ENCODE data around the gene PLA2G4C. TPM values are rescaled to one million over a fixed set of nuclear protein-coding genes. Genes with fewer than 3 reads are reported as not detected.
A peak's percentile ranks its signal among the peaks of the same experiment; 100 is the strongest.
"Not testable (repeated sequence)": the region's sequence is repeated elsewhere in the genome, so short reads cannot be mapped to it uniquely, and the experiment has no call there.

PLA2G4C gene
- total RNA-seq, 1 donor from 2014 or later = 109 TPM

- no peak for DNase-seq (ENCODE audit: low read depth)
These were observed 2.7 kb upstream of the PLA2G4C start for GRCh38 chr19:48113190-48113917.

GRCh38 chr19:48111280-48111679 is 663 bp upstream of the PLA2G4C start:
- no peak for DNase-seq (ENCODE audit: low read depth)

GRCh38 chr19:48108997-48109782 is 1.4 kb downstream of the PLA2G4C start:
- no peak for DNase-seq (ENCODE audit: low read depth)

DNA sequence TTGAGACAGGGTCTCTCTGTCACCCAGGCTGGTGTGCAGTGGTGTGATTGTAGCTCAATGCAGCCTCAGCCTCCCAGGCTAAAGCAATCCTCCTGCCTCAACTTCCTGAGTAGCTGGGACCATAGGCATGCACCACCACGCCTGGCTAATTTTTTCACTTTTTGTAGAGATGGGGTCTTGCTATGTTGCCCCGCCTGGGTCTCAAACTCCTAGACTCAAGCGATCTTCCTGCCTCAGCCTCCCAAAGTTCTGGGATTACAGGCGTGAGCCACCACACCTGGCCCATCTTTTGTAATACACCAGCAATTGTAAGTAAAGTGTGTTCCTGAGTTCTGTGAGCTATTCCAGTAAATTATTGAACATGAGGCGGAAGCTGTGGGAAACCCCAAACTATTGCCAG is 6.7 kb downstream of the PLA2G4C start:
- DNase-seq (ENCODE audit: low read depth) = no peak

GRCh38 chr19:48102870-48103751 is 7.5 kb downstream of the PLA2G4C start:
- DNase-seq (ENCODE audit: low read depth) = no peak

GRCh38 chr19:48095612-48096175 is 14.9 kb downstream of the PLA2G4C start:
- no peak for DNase-seq (ENCODE audit: low read depth)

GRCh38 chr19:48094855-48095203 is 15.8 kb downstream of the PLA2G4C start:
- no peak for DNase-seq (ENCODE audit: low read depth)

DNA sequence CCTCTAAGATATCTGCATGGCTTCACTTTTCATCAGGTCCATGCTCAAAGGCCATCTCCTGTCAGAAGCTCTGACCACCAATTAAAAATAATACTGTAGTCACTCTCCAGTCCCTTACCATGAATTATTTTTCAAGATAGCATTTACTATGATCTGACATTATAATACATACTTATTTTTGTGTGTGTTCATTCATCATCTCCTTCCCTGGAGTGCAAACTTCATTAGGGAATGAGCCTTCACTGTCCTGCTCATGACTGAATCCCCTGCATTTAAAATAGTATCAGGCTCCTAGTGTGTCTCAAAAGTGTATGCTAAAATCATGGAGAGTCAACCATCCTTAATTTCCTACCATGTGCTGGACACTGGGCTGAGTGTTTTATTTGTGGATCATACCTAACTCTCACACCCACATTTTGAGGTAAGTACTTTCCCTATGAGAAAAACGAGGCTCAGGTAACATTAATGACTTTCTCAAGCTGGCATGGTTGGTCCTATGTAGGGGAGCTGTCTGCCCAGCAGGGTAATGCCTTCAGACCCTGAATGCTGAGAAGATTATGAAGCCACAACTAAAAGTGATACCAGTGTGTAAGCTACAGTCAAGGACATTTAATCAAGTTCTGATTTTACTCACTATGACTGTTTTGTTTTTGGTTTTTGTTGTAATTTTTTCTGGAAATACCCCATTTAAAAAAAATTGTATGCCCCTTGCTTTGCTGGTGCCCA is 16.3 kb downstream of the PLA2G4C start:
- DNase-seq (ENCODE audit: low read depth) = no peak

DNA sequence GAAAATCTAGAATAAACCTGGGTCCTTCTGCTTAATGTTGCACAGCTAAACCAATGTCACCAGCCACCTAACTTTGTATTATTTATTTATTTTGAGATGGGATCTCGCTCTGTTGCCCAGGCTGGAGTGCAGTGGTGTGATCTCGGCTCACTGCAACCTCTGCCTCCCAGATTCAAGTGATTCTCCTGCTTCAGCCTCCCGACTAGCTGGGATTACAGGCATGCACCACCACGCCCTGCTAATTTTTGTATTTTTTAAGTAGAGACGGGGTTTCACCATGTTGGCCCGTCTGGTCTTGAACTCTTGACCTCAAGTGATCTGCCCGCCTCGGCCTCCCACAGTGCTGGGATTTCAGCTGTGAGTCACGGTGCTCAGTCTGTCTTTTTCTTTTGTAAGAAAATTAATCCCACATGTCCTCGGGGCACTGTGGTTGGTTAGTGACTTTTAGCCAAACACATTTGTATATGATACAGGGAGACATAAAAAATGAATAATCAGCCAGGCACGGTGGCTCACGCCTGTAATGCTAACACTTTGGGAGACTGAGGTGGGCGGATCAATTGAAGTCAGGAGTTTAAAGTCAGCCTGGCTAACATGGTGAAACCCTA is 19.4 kb downstream of the PLA2G4C start:
- DNase-seq (ENCODE audit: low read depth) = peak; percentile 55

- no peak for DNase-seq (ENCODE audit: low read depth)
These were observed 20.3 kb downstream of the PLA2G4C start for GRCh38 chr19:48090281-48090802.

DNA sequence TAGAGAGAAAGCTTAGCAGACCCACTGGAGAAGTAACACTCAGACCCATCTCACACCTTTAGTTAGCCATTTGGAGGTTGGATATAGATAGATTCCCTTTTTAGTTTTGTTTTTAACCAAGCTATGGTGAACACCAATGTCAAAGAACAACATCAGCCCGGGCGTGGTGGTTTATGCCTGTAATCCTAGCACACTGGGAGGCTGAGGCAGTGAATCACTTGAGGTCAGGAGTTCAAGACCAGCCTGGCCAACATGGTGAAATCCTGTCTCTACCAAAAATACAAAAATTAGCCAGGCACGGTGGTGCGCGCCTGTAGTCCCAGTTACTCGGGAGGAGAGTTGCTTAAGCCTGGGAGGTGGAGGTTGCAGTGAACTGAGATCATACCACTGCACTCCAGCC is 21.6 kb downstream of the PLA2G4C start:
- not testable (repeated sequence) for DNase-seq (ENCODE audit: low read depth)

DNA sequence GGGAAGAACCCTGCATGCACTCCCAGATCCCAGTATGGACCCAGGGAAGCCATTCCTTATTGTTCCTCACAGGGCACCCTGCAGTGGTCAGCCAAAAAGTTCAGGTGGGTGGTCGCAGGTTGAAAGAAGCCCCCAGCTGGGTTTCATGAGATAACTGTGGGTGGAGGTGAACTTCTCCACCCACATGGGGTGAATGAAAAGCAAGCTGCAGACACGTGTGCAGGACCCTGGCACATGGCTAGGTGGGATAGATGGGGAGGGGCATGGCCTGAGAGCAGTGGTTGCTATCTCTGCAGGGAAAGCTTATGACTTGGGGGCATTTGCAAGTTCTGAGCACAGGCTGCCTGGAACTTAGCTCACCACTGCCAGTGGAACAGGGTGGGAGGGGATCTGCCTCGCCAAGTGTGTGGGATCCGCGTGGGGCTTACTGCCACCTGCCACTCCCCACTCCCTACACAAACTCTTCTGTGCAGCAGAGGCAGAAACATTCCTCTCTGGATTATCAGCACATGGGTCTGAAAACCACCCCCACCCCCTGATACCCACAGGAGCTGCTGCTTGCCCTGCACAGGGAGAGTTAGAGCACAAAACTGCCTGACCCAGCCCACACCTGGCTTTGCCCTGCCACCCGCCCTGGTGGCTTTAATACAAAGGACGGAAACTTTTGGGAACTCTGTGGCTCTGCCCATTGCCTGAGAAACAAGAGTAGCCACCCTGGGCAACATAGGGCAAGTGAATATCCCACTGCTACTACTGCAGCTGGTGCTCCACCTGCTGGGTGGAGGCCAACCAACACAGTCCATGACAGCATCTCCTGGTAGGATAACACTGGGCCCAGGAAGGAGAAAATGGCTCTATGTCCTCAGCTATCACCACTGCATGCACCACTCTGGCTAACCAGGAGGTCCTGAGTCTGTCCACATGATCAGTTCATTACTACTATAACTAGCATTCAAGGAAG is 24.4 kb downstream of the PLA2G4C start:
- DNase-seq (ENCODE audit: low read depth) = no peak

GRCh38 chr19:48085076-48085475 is 25.5 kb downstream of the PLA2G4C start:
- no peak for DNase-seq (ENCODE audit: low read depth)

GRCh38 chr19:48081106-48081505 is 29.5 kb downstream of the PLA2G4C start:
- no peak for DNase-seq (ENCODE audit: low read depth)

DNA sequence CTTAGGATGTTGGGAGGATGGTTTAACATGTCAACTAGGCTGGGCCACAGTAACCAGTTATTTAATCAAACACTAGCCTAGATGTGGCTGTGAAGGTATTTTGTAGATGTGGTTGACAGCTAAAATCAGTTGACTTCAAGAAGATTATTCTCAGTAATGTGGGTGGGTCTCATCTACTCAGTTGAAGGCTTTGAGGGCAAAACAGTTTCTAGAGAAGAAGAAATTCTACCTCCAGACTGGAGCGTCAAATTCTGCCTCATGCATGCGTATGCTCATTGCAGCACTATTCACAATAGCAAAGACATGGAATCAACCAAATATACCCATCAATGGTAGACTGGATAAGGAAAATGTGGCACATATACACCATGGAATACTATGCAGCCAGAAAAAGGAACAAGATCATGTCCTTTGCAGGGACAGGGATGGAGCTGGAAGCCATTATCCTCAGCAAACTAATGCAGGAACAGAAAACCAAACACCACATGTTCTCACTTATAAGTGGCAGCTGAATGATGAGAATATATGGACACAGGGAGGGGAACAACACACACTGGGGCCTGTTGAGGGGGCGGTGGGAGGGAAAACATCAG is 40.3 kb downstream of the PLA2G4C start:
- DNase-seq (ENCODE audit: low read depth) = not testable (repeated sequence)

GRCh38 chr19:48069435-48069834 is 41.2 kb downstream of the PLA2G4C start:
- no peak for DNase-seq (ENCODE audit: low read depth)

- no peak for DNase-seq (ENCODE audit: low read depth)
These were observed 46.1 kb downstream of the PLA2G4C start for GRCh38 chr19:48064509-48064908.

All from myocyte (in vitro differentiated cells).